HepG2 (cell line): Measurements from ENCODE around the gene AADAT. TPM values are rescaled to one million over a fixed set of nuclear protein-coding genes. Genes with fewer than 3 reads are reported as not detected.

Experiments
- ATAC-seq: fragments of 200-7000 bp; cut with Tn5 transposase; 3 replicates; pipeline ENCODE4 v1.9.1; 2020; ENCODE audit warnings: mild to moderate bottlenecking, moderate library complexity
- BruUV-seq: library from RNA; stranded (reverse); fragments of 400-500 nt; replicated peaks from 2 replicates; lab custom pipeline; 2021; lab: Mats Ljungman, UMichigan
- CTCF ChIA-PET: fragments of 300-600 bp; formaldehyde crosslinking; extraction: SDS; loops from one replicate; lab custom pipeline; 2021; ENCODE audit warnings: low total read pairs, inconsistent platforms, low intra/inter-chr PET ratio; lab: Yijun Ruan, JAX
- POLR2A ChIA-PET: fragments of 350-600 bp; sonication (Branson Sonifier 250); formaldehyde crosslinking; loops from one replicate; lab custom pipeline; 2020; ENCODE audit warnings: antibody characterized with exemption, inconsistent platforms; lab: Yijun Ruan, JAX
- DNase-seq: peaks from one replicate; pipeline ENCODE4 v3.0.0-alpha.2; 2015; ENCODE audit warnings: low spot score
- FAIRE-seq: peaks from 3 replicates; lab custom pipeline; 2011; peaks lifted over from hg19 to GRCh38; lab: Jason Lieb, UNC
- H2AFZ ChIP-seq: one replicate; pipeline ENCODE4 v1.6.1; 2011; ENCODE audit warnings: low read length, inconsistent platforms
- H3K27ac ChIP-seq: fragments of 300-600 bp; 3 replicates; pipeline ENCODE4 v1.8.0; 2011; ENCODE audit warnings: mixed run types, mild to moderate bottlenecking, mixed read lengths, low read length, inconsistent platforms; ENCODE audit not compliant: insufficient read depth; ENCODE audit errors: extremely low read length
- H3K27me3 ChIP-seq, 2 experiments: fragments of 200-600 bp in 1 of 2; 2 replicates in 1 of 2; 3 replicates in 1 of 2; pipeline versions ENCODE4 v1.6.0 to v1.8.0; 2011; ENCODE audit warnings: low read length in 2 of 2, mild to moderate bottlenecking in 2 of 2, moderate library complexity in 2 of 2, inconsistent platforms in 1 of 2; ENCODE audit not compliant: insufficient read depth in 2 of 2, control insufficient read depth in 1 of 2
- H3K36me3 ChIP-seq, 2 experiments: fragments of 200-600 bp in 1 of 2; replicated peaks in 1 of 2; 2 replicates in 1 of 2; 3 replicates in 1 of 2; pipeline versions ENCODE4 v1.5.1 to v1.8.0; 2011; ENCODE audit warnings: low read length in 2 of 2, inconsistent platforms in 1 of 2; ENCODE audit not compliant: insufficient read depth in 2 of 2, control insufficient read depth in 1 of 2
- H3K4me1 ChIP-seq: 2 replicates; pipeline ENCODE4 v1.5.1; 2012; ENCODE audit warnings: low read length, inconsistent platforms; ENCODE audit not compliant: insufficient read depth
- H3K4me2 ChIP-seq: 2 replicates; pipeline ENCODE4 v1.6.0; 2011; ENCODE audit warnings: low read depth, low read length, inconsistent platforms
- H3K4me3 ChIP-seq, 3 experiments: fragments of 200-600 bp in 1 of 3; sonication (generic), shearing (Covaris generic) in 1 of 3; replicated peaks in 1 of 3; 2 replicates each; pipeline ENCODE4 v1.5.1; 2011 to 2016; ENCODE audit warnings: low read length in 3 of 3, inconsistent platforms in 2 of 3, low read depth in 2 of 3, mild to moderate bottlenecking in 2 of 3, control low read depth in 1 of 3, mixed read lengths in 1 of 3; ENCODE audit not compliant: insufficient read depth in 1 of 3
- H3K79me2 ChIP-seq: one replicate; pipeline ENCODE4 v1.6.1; 2011; ENCODE audit warnings: low read length, inconsistent platforms; ENCODE audit not compliant: insufficient read depth
- H3K9ac ChIP-seq: 2 replicates; pipeline ENCODE4 v1.6.0; 2011; ENCODE audit warnings: mild to moderate bottlenecking, low read depth, low read length, inconsistent platforms; ENCODE audit not compliant: insufficient read depth
- H3K9me3 ChIP-seq: 2 replicates; pipeline ENCODE4 v1.5.1; 2012; ENCODE audit warnings: mild to moderate bottlenecking, low read length
- H4K20me1 ChIP-seq: 2 replicates; pipeline ENCODE4 v1.6.0; 2011; ENCODE audit warnings: inconsistent platforms, mild to moderate bottlenecking, low read length, moderate library complexity; ENCODE audit not compliant: insufficient read depth
- HMG20B ChIP-seq: conservative IDR thresholded peaks from 2 replicates; pipeline ENCODE4 v1.6.1; 2016; ENCODE audit warnings: missing genetic modification reagents, missing compliant biosample characterization
- KIAA2018 ChIP-seq: sonication (generic); formaldehyde crosslinking; IDR thresholded peaks from 2 replicates; pipeline ENCODE4 v1.5.0; 2020; ENCODE audit warnings: mild to moderate bottlenecking, missing genetic modification reagents, borderline replicate concordance
- NR3C1 ChIP-seq: sonication (generic); formaldehyde crosslinking; IDR thresholded peaks from 2 replicates; pipeline ENCODE4 v1.4.0; 2020; ENCODE audit warnings: missing genetic modification reagents
- PPARG ChIP-seq: conservative IDR thresholded peaks from 2 replicates; pipeline ENCODE4 v1.6.1; 2016; ENCODE audit warnings: missing biosample characterization, missing genetic modification reagents
- ZBTB49 ChIP-seq: sonication (generic); formaldehyde crosslinking; IDR thresholded peaks from 2 replicates; pipeline ENCODE4 v1.4.0; 2020; ENCODE audit warnings: missing genetic modification reagents, borderline replicate concordance
- ZNF44 ChIP-seq: sonication (generic); formaldehyde crosslinking; IDR thresholded peaks from 2 replicates; pipeline ENCODE4 v1.5.1; 2020; ENCODE audit warnings: mild to moderate bottlenecking, missing genetic modification reagents
- ZNF572 ChIP-seq: sonication (generic); formaldehyde crosslinking; IDR thresholded peaks from 2 replicates; pipeline ENCODE4 v1.5.1; 2020; ENCODE audit warnings: mild to moderate bottlenecking, missing genetic modification reagents
- ZNF619 ChIP-seq: sonication (generic); formaldehyde crosslinking; IDR thresholded peaks from 2 replicates; pipeline ENCODE4 v1.4.0; 2020; ENCODE audit warnings: mild to moderate bottlenecking, missing genetic modification reagents
- in situ Hi-C: cut with HindIII; loops from 2 replicates; pipeline ENCODE4 v1.10.0; 2017; ENCODE audit warnings: low pct_unique_long_range_greater_than_20kb; ENCODE audit not compliant: extremely low pct_ligation_motif_present
- intact Hi-C: fragments of 100-400 bp; cut with micrococcal nuclease; formaldehyde crosslinking; loops from one replicate; pipeline ENCODE4 v1.10.0; 2022; ENCODE audit not compliant: unreplicated experiment
- polyA plus RNA-seq, 8 experiments: library from polyadenylated mRNA; depleted of rRNA in 3 of 8; stranded (reverse) in 7 of 8; unstranded in 1 of 8; fragments of >200 nt; fragmentation: Illumina TruSeq in 4 of 8; extraction: Trizol in 4 of 8; gene quantifications; 2 replicates each; pipeline versions ENCODE4 v1.2.1 to v1.2.3, GENCODE V29; 2011 to 2016; ENCODE audit warnings: low read depth in 4 of 8, missing spikeins in 1 of 8, mixed read lengths in 1 of 8; ENCODE audit not compliant: insufficient read depth in 1 of 8
- total RNA-seq, 5 experiments: library from RNA; depleted of rRNA; stranded (reverse); fragments of >200 nt; fragmentation: Illumina TruSeq; extraction: Trizol; gene quantifications; 2 replicates each; pipeline ENCODE4 v1.2.3, GENCODE V29; 2016; ENCODE audit warnings: low read depth in 1 of 5

The AADAT gene
- total and polyA plus RNA-seq, 2 of the 13 experiments (the other 11 are each of a cell fraction or from before 2014, with no cell fraction given), result 6.1 to 9.1 TPM

GRCh38 chr4:170124406-170124805 lies 34.6 kb upstream of the AADAT start:
- no peaks in the 10 kb centered on the region for H3K9me3 ChIP-seq
- CTCF ChIA-PET, result no interaction called here
- no peaks in the 10 kb centered on the region for H3K36me3 ChIP-seq
- no peak for ATAC-seq
- BruUV-seq, result no TSS peak
- H3K79me2 ChIP-seq, result no peaks in the 10 kb centered on the region
- H4K20me1 ChIP-seq, result no peaks in the 10 kb centered on the region
- POLR2A ChIA-PET, result no interaction called here
- intact Hi-C loops, result no loop called here
- no peak overlapping the region for H3K4me2 ChIP-seq
- H3K9ac ChIP-seq, result no peak overlapping the region
- DNase-seq, result no peak
- no peak overlapping the region for H3K27ac ChIP-seq
- no peaks in the 10 kb centered on the region for H3K4me1 ChIP-seq
- no peak overlapping the region for H2AFZ ChIP-seq
- in situ Hi-C loops, result no loop called here
- TF ChIP-seq ZBTB49 (CRISPR knock-in tag) (no peak), PPARG (CRISPR knock-in tag) (no peak), ZNF44 (CRISPR knock-in tag) (no peak), NR3C1 (CRISPR knock-in tag) (no peak), KIAA2018 (no peak), ZNF619 (CRISPR knock-in tag) (no peak), ZNF572 (CRISPR knock-in tag) (no peak), HMG20B (CRISPR knock-in tag) (no peak)
- H3K27me3 ChIP-seq, result no peaks in the 10 kb centered on the region; a peak in 1 of 5 replicates
- no peak overlapping the region for H3K4me3 ChIP-seq
- FAIRE-seq, result no peak
